WI38 (cell line): ENCODE measurements around the gene PKD2L2.

Experiments used
- H3K4me3 ChIP-seq: 2 replicates; pipeline ENCODE4 v1.5.1; 2011; ENCODE audit warnings: low read depth, mild to moderate bottlenecking, control low read depth, low read length
- TF ChIP-seq, protein P1 (sequence below): IDR thresholded peaks from 2 replicates; pipeline ENCODE4 v1.5.1; 2012; ENCODE audit warnings: low read depth, mild to moderate bottlenecking, control low read depth, low read length

PKD2L2 gene

DNA sequence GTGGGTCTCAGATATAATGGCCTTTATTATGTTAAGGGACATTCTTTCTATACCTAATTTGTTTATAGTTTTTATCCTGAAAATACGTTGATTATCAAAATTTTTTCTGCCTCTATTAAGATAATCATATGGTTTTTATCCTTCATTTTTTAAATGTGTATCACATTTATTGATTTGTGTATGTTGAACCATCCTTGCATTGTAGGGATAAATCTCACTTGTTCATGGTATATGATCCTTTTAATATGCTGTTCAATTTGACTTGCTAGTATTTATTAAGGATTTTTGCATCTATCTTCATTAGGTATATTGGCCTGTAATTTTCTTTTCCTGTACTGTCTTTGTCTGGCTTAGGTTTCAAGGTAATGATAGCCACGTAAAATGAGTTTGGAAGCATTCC, 25.5 kb downstream of the PKD2L2 start:
- no peak overlapping the region for H3K4me3 ChIP-seq
- TF ChIP-seq, protein P1, sequence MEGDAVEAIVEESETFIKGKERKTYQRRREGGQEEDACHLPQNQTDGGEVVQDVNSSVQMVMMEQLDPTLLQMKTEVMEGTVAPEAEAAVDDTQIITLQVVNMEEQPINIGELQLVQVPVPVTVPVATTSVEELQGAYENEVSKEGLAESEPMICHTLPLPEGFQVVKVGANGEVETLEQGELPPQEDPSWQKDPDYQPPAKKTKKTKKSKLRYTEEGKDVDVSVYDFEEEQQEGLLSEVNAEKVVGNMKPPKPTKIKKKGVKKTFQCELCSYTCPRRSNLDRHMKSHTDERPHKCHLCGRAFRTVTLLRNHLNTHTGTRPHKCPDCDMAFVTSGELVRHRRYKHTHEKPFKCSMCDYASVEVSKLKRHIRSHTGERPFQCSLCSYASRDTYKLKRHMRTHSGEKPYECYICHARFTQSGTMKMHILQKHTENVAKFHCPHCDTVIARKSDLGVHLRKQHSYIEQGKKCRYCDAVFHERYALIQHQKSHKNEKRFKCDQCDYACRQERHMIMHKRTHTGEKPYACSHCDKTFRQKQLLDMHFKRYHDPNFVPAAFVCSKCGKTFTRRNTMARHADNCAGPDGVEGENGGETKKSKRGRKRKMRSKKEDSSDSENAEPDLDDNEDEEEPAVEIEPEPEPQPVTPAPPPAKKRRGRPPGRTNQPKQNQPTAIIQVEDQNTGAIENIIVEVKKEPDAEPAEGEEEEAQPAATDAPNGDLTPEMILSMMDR: no peak

DNA sequence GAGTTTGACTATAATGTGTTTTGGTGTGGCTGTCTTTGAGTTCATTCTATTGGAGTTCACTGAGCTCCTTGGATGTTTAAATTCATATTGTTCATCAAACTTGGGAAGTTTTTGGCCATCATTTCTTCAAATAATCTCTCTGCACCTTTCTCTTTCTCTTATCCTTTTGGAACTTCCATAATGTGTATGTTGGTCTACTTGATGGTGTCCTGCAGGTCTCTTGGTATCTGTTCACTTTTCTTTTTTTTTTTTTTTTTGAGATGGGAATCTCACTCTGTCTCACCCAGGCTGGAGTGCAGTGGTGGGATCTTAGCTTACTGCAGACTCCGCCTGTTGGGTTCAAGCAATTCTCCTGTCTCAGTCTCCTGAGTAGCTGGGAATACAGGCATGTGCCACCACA, 27.7 kb downstream of the PKD2L2 start:
- no peak overlapping the region for H3K4me3 ChIP-seq
- TF ChIP-seq, protein P1: no peak

DNA sequence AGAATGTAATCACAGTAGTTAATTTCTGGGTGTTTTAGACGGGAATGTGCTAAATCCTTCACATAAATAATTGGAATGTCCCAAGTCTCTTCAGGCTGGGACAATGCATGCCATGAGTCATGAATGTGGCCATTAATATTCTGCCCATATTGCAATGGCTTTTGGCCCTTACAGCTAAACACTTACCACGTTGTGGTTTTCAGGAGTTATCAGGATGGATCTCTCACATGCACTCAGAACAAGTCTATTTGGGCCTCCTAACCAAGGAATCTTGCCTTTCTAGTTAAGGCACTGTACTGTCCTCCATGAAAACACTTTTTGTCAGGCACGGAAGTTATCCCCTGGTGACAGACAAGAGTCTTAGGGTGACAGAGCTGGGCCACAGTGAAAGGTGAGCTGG, 32.7 kb downstream of the PKD2L2 start:
- H3K4me3 ChIP-seq: no peak overlapping the region
- TF ChIP-seq, protein P1: no peak

DNA sequence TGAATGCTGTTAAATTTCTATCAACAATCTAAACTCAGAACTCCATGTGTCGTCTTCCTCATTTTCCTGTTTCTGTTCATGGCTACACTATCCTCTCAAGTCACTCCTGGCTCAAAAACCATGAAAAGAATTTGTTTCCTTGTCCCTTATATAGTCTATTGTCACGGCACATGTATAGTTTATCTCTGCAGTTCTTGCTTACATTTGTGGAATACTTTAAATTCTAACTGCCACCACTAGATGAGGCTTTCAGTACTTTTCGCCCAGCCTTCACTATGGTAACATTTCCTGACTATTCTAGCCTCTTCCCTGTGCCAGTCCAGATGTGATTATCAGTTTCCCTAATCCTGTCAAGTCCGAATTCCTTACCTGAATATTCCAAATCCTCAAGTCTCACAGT, 34.6 kb downstream of the PKD2L2 start:
- H3K4me3 ChIP-seq: no peak overlapping the region
- TF ChIP-seq, protein P1: no peak

DNA sequence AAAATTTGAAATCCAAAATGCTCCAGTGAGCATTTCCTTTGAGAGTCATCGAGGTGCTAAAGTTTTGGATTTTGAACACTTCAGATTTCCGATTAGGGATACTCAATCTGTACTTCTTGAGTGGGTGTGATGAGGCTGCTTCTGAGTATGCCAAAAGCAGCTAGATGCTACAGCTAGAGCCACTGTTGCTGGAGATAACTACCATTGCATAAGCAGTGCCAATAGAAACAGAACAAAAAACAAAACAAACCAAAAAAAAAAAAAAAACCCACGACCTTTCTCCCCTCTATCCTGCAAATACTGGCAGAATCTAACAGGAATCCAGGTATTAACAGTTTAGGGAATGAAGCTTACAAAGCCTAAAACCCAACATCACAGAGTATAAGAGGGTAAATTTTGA, 43.5 kb downstream of the PKD2L2 start:
- TF ChIP-seq, protein P1: no peak
- H3K4me3 ChIP-seq: no peak overlapping the region

DNA sequence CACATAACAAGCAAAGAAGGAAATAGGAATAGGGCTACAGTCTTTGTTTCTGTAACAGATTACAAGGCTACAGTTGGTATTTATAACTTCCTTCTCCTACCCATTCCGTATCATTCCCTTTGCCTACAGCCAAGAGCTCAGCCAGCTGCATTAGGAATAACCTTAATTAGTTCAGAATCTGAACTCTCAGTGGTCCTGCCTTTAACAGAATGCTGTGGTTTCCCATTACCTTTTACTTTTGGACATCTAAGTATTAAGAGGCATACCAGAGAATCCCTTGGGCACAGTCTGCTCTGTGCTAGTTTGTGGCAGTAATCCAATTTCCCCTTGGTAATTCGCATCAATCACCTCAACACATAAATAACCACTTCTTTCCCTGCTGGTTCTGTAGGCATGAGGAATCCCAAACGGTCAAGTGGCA, 44.2 kb downstream of the PKD2L2 start:
- TF ChIP-seq, protein P1: no peak
- H3K4me3 ChIP-seq: no peak overlapping the region

DNA sequence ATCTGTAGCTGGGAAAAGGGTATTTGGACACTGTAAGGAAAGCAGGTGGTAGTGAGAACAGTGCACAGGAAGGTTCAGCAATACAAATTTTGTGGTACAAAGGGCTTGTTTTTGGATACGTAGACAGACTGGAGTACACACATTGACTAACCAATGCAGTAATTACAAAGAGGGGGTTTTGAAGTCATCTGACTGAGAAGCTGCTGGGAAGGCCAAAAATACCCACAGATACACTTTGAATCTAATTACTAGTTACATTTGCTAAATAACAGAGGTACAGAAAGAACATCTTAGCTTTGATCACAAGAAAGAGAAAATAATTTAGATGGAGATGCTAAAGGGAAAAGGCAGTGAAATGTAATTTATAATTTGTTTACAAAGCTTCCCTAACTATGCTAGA, 45.9 kb downstream of the PKD2L2 start:
- TF ChIP-seq, protein P1: no peak
- no peak overlapping the region for H3K4me3 ChIP-seq
